Activated gamma-delta T cell treated with Interleukin-2 at 50 U/mL for 16 hours (primary cell): ENCODE measurements around the gene TPST2.

Experiments
- DNase-seq: peaks from one replicate; pipeline ENCODE4 v3.0.0-alpha.2; 2020

The TPST2 gene

GRCh38 chr22:26553056-26553752, 36.7 kb downstream of the TPST2 start:
- DNase-seq: no peak

- DNase-seq: no peak
Measured at GRCh38 chr22:26552466-26552865, 37.5 kb downstream of the TPST2 start.

- DNase-seq: no peak
Measured at GRCh38 chr22:26551568-26551967, 38.4 kb downstream of the TPST2 start.

GRCh38 chr22:26550498-26551033, 39.4 kb downstream of the TPST2 start:
- DNase-seq: no peak

- DNase-seq: no peak
Measured at GRCh38 chr22:26549902-26550497, 39.9 kb downstream of the TPST2 start.

GRCh38 chr22:26548984-26549383, 40.9 kb downstream of the TPST2 start:
- DNase-seq: no peak

GRCh38 chr22:26548303-26548702, 41.6 kb downstream of the TPST2 start:
- no peak for DNase-seq

- DNase-seq: no peak
Measured at GRCh38 chr22:26547837-26548236, 42.1 kb downstream of the TPST2 start.

- DNase-seq: peak; percentile 10
Measured at GRCh38 chr22:26547426-26547825, 42.5 kb downstream of the TPST2 start.

GRCh38 chr22:26546282-26546681, 43.6 kb downstream of the TPST2 start:
- no peak for DNase-seq

- DNase-seq: no peak
Measured at GRCh38 chr22:26545827-26546226, 44.1 kb downstream of the TPST2 start.

GRCh38 chr22:26545385-26545784, 44.5 kb downstream of the TPST2 start:
- no peak for DNase-seq

- DNase-seq: no peak
Measured at GRCh38 chr22:26544489-26544888, 45.4 kb downstream of the TPST2 start.

GRCh38 chr22:26542831-26543230, 47.1 kb downstream of the TPST2 start:
- no peak for DNase-seq

GRCh38 chr22:26541167-26541819, 48.6 kb downstream of the TPST2 start:
- DNase-seq: no peak

GRCh38 chr22:26540119-26540518, 49.8 kb downstream of the TPST2 start:
- no peak for DNase-seq

- DNase-seq: no peak
Measured at GRCh38 chr22:26536762-26537134, 53.2 kb downstream of the TPST2 start.

GRCh38 chr22:26536056-26536761, 53.7 kb downstream of the TPST2 start:
- no peak for DNase-seq

GRCh38 chr22:26535603-26535908, 54.4 kb downstream of the TPST2 start:
- no peak for DNase-seq

- DNase-seq: no peak
Measured at GRCh38 chr22:26534874-26535602, 54.9 kb downstream of the TPST2 start.

- DNase-seq: no peak
Measured at GRCh38 chr22:26534171-26534855, 55.6 kb downstream of the TPST2 start.

- no peak for DNase-seq
Measured at GRCh38 chr22:26529345-26529744, 60.6 kb downstream of the TPST2 start.
